Thyroid gland (tissue), 4 donors: Measurements from ENCODE around the gene LCT.

Experiments used
- CTCF ChIP-seq, 6 experiments: fragments of 200-600 bp in 3 of 6; fragments of 450-650 bp in 3 of 6; sonication (generic) in 3 of 6; IDR thresholded peaks; one replicate each; pipeline ENCODE4 v1.5.1; 2016 to 2019; ENCODE audit warnings: antibody characterized with exemption in 6 of 6, mild to moderate bottlenecking in 2 of 6, inconsistent platforms in 1 of 6, moderate library complexity in 1 of 6
- POLR2A ChIP-seq, 2 donors: fragments of 450-650 bp; IDR thresholded peaks; one replicate each; pipeline ENCODE4 v1.6.1; 2017; ENCODE audit warnings: antibody characterized with exemption in 2 of 2, mild to moderate bottlenecking in 2 of 2, moderate library complexity in 1 of 2

- TF ChIP-seq POLR2A (IDR thresholded peaks at IDR 0.05) = no peak
- TF ChIP-seq CTCF (IDR thresholded peaks at IDR 0.05) = no peak
These were observed 4.1 kb downstream of the LCT start for GRCh38 chr2:135832891-135833290.
